GM23248 (cell line): Measurements from ENCODE around the gene ATP5PB. TPM values are rescaled to one million over a fixed set of nuclear protein-coding genes. Genes with fewer than 3 reads are reported as not detected.

Experiments
- DNase-seq: peaks from one replicate; pipeline ENCODE4 v3.0.0-alpha.2; 2015
- H2AFZ ChIP-seq: fragments of 200-600 bp; sonication (generic); 2 replicates; pipeline ENCODE4 v1.6.1; 2016; ENCODE audit warnings: antibody characterized with exemption
- H3F3A ChIP-seq: fragments of 200-600 bp; sonication (generic); 2 replicates; pipeline ENCODE4 v1.6.1; 2016; ENCODE audit warnings: mild to moderate bottlenecking, antibody characterized with exemption, mixed run types; ENCODE audit not compliant: insufficient read depth
- H3K27ac ChIP-seq: fragments of 200-600 bp; sonication (generic); 2 replicates; pipeline ENCODE4 v1.5.1; 2016; ENCODE audit warnings: mild to moderate bottlenecking
- H3K27me3 ChIP-seq: fragments of 200-600 bp; sonication (generic); replicated peaks from 2 replicates; pipeline ENCODE4 v1.6.1; 2016; ENCODE audit warnings: mild to moderate bottlenecking; ENCODE audit not compliant: insufficient read depth
- H3K36me3 ChIP-seq: fragments of 200-600 bp; sonication (generic); 2 replicates; pipeline ENCODE4 v1.6.1; 2016; ENCODE audit warnings: low read depth, mild to moderate bottlenecking
- H3K4me1 ChIP-seq: fragments of 200-600 bp; sonication (generic); 2 replicates; pipeline ENCODE4 v1.6.1; 2016; ENCODE audit warnings: mild to moderate bottlenecking; ENCODE audit not compliant: insufficient read depth
- H3K4me2 ChIP-seq: fragments of 200-600 bp; sonication (generic); one replicate; pipeline ENCODE4 v1.6.1; 2016; ENCODE audit warnings: mild to moderate bottlenecking; ENCODE audit not compliant: unreplicated experiment
- H3K4me3 ChIP-seq: fragments of 200-600 bp; sonication (generic); 2 replicates; pipeline ENCODE4 v1.5.1; 2016; ENCODE audit warnings: mild to moderate bottlenecking
- H3K79me2 ChIP-seq: fragments of 200-600 bp; sonication (generic); 2 replicates; pipeline ENCODE4 v1.6.1; 2016; ENCODE audit warnings: mild to moderate bottlenecking; ENCODE audit not compliant: insufficient read depth
- H3K9ac ChIP-seq: fragments of 200-600 bp; sonication (generic); 2 replicates; pipeline ENCODE4 v1.6.1; 2016; ENCODE audit warnings: mild to moderate bottlenecking
- H3K9me2 ChIP-seq: fragments of 200-600 bp; sonication (generic); 2 replicates; pipeline ENCODE4 v1.6.1; 2016; ENCODE audit warnings: mixed run types, mild to moderate bottlenecking, moderate library complexity; ENCODE audit not compliant: insufficient read depth
- H3K9me3 ChIP-seq: fragments of 200-600 bp; sonication (generic); one replicate; pipeline ENCODE4 v1.6.1; 2017; ENCODE audit warnings: low read depth
- H4K20me1 ChIP-seq: fragments of 200-600 bp; sonication (generic); 2 replicates; pipeline ENCODE4 v1.6.0; 2016; ENCODE audit not compliant: insufficient read depth
- EZH2 ChIP-seq: fragments of 200-600 bp; sonication (generic); IDR thresholded peaks from 2 replicates; pipeline ENCODE4 v1.6.1; 2018; ENCODE audit warnings: antibody characterized with exemption, mild to moderate bottlenecking; ENCODE audit not compliant: insufficient read depth, poor library complexity, severe bottlenecking
- EZH2phosphoT487 ChIP-seq: fragments of 200-600 bp; sonication (generic); IDR thresholded peaks from 2 replicates; pipeline ENCODE4 v1.6.1; 2018; ENCODE audit warnings: antibody characterized with exemption, moderate library complexity, mild to moderate bottlenecking, low read depth; ENCODE audit not compliant: insufficient read depth
- WGBS, 2 experiments: methylation state at CpG; one replicate each; pipeline ENCODE4 v1.1.6; 2015 to 2017; ENCODE audit warnings: low lambda C conversion rate in 2 of 2, low coverage in 1 of 2; ENCODE audit errors: missing lambda C conversion rate in 2 of 2; 5-methylcytosine and 5-hydroxymethylcytosine counted together
- in situ Hi-C: fragments of 300-500 bp; cut with MboI; formaldehyde crosslinking; loops from 2 replicates; pipeline ENCODE4 v1.15.0; 2020
- polyA plus RNA-seq: library from polyadenylated mRNA; unstranded; fragments of >200 nt; fragmentation: Nextera tagmentation; extraction: Ambion mirVana; gene quantifications from 2 replicates; pipeline ENCODE4 v1.2.1, GENCODE V29; 2016
- total RNA-seq: library from RNA; depleted of rRNA; stranded (reverse); fragments of >200 nt; shearing (Covaris generic); gene quantifications from 2 replicates; pipeline ENCODE4 v1.2.3, GENCODE V29; 2014

Gene ATP5PB
- total and polyA plus RNA-seq, 2 experiments from 2014 or later, result 226 to 304 TPM

GRCh38 chr1:111454859-111455641, 5.8 kb downstream of the ATP5PB start:
- H3K79me2 ChIP-seq, result peaks cover 60% of the 10 kb centered on the region
- H3K4me1 ChIP-seq, result peaks cover 13% of the 10 kb centered on the region
- no peaks in the 10 kb centered on the region for H3F3A ChIP-seq
- no peaks in the 10 kb centered on the region for H3K9me2 ChIP-seq
- peak; percentile 38 for DNase-seq
- WGBS, 2 experiments, result 83 to 88% methylated on average over 5 of the region's 5 CpGs
- TF ChIP-seq EZH2phosphoT487, result no peak
- TF ChIP-seq EZH2, result no peak
- H4K20me1 ChIP-seq, result no peaks in the 10 kb centered on the region
- no peaks in the 10 kb centered on the region for H3K27me3 ChIP-seq
- no peak overlapping the region for H3K9ac ChIP-seq
- in situ Hi-C loops, result no loop called here
- no peak overlapping the region for H3K27ac ChIP-seq
- H2AFZ ChIP-seq, result no peak overlapping the region
- H3K4me3 ChIP-seq, result no peak overlapping the region
- H3K9me3 ChIP-seq, result no peaks in the 10 kb centered on the region
- peaks cover 59% of the 10 kb centered on the region for H3K36me3 ChIP-seq
- H3K4me2 ChIP-seq, result no peak overlapping the region

DNA sequence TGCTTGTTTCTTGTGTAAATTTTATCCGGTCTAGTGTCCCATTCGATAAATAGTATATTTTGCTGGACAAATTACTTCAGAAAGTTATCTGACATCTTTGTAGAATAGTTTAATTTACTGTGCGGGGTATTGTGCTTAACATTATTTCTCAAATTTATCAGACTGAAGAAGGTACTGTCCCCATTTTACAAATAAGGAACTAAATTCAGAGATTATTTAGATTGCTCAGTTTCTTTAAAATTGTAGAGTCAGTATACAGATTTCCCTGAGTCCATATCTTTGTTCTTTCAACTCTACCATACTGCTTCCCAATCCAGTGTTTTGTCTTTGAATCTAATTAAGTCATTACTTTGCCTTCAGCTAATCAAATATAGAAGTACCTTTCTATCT, 6.4 kb downstream of the ATP5PB start:
- no peak for TF ChIP-seq EZH2
- peaks cover 8% of the 10 kb centered on the region for H3K4me1 ChIP-seq
- in situ Hi-C loops, result no loop called here

DNA sequence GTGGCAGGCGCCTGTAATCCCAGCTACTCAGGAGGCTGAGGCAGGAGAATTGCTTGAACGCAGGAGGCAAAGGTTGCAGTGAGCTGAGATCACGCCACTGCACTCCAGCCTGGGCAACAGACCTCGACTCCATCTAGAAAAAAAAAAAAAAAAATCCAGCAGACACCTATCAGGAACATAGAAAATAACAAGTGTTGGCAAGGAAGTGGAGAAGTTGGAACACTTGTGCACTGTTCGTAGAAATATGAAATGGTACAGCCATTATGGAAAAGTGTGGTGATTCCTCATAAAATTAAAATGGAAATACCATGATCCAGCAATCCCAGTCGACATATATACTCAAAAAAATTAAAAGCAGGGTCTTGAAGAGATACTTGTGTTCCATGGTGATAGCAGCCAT, 12.5 kb downstream of the ATP5PB start:
- no peak overlapping the region for H3K4me3 ChIP-seq
- H3K36me3 ChIP-seq, result peaks cover 52% of the 10 kb centered on the region
- H2AFZ ChIP-seq, result no peak overlapping the region
- no peaks in the 10 kb centered on the region for H3K9me3 ChIP-seq
- WGBS, 2 experiments, result 90 to 93% methylated on average over 6 of the region's 6 CpGs
- no peak overlapping the region for H3K9ac ChIP-seq
- no peaks in the 10 kb centered on the region for H4K20me1 ChIP-seq
- no peak for TF ChIP-seq EZH2
- TF ChIP-seq EZH2phosphoT487, result no peak
- H3K4me2 ChIP-seq, result no peak overlapping the region
- in situ Hi-C loops, result no loop called here
- no peaks in the 10 kb centered on the region for H3K27me3 ChIP-seq
- H3K27ac ChIP-seq, result no peak overlapping the region
- no peak for DNase-seq
- H3K9me2 ChIP-seq, result no peaks in the 10 kb centered on the region
- no peaks in the 10 kb centered on the region for H3K4me1 ChIP-seq
- 0 out of 2 replicates have a peak, but pooled peaks cover 5% of the 10 kb centered on the region for H3F3A ChIP-seq
- no peaks in the 10 kb centered on the region for H3K79me2 ChIP-seq

More for the DNA sequence above, 6.4 kb downstream of the ATP5PB start:
- H3K36me3 ChIP-seq, result peaks cover 64% of the 10 kb centered on the region
- H4K20me1 ChIP-seq, result no peaks in the 10 kb centered on the region
- H3K4me3 ChIP-seq, result no peak overlapping the region
- no peak for DNase-seq
- peaks cover 54% of the 10 kb centered on the region for H3K79me2 ChIP-seq
- WGBS, 2 experiments, result 97 to 98% methylated on average over 3 of the region's 3 CpGs
- 0 out of 2 replicates have a peak, but pooled peaks cover 3% of the 10 kb centered on the region for H3F3A ChIP-seq
- H3K9me2 ChIP-seq, result no peaks in the 10 kb centered on the region
- H2AFZ ChIP-seq, result no peak overlapping the region
- H3K27me3 ChIP-seq, result no peaks in the 10 kb centered on the region
- no peaks in the 10 kb centered on the region for H3K9me3 ChIP-seq
- H3K9ac ChIP-seq, result no peak overlapping the region
- H3K27ac ChIP-seq, result no peak overlapping the region
- H3K4me2 ChIP-seq, result no peak overlapping the region

DNA sequence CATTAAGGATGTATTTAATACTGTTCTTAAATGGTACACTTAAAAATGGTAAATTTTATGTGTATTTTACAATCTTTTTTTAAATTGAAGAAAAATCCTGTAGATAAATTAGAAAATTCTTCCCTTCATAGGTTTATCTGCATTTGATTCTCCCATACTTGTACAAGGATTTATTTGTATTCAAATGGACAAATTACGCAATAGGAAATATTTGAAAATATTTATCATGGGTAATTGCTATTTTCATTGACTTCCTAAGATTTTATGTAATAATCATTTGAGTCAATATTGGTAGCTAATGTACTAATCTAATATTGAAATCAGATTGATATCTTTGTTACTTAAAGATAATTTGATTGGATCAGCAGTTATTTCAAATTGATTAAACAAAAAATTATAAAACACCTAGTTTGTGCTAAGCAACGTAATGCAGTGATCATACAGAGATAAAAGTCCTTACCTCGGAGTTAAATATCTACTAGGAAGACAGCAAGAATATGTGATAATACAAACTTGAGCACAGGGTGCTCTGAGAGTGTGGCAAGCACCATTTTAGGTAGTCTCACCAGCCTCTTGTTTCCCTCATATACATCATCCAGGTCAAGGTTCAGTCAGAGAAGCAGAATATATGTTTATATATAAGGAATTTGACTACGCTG, 13.2 kb downstream of the ATP5PB start:
- no peak for TF ChIP-seq EZH2
- no peak for TF ChIP-seq EZH2phosphoT487
- no peaks in the 10 kb centered on the region for H3K9me2 ChIP-seq
- H3K27ac ChIP-seq, result no peak overlapping the region
- no peaks in the 10 kb centered on the region for H3K9me3 ChIP-seq
- 96 to 100% methylated on average over 4 of the region's 4 CpGs for WGBS, 2 experiments
- no peaks in the 10 kb centered on the region for H3K79me2 ChIP-seq
- H4K20me1 ChIP-seq, result no peaks in the 10 kb centered on the region
- H3F3A ChIP-seq, result 0 out of 2 replicates have a peak, but pooled peaks cover 5% of the 10 kb centered on the region
- no peak overlapping the region for H3K4me3 ChIP-seq
- H2AFZ ChIP-seq, result no peak overlapping the region
- no peaks in the 10 kb centered on the region for H3K27me3 ChIP-seq
- peaks cover 45% of the 10 kb centered on the region for H3K36me3 ChIP-seq
- H3K4me1 ChIP-seq, result no peaks in the 10 kb centered on the region
- H3K9ac ChIP-seq, result no peak overlapping the region
- no peak for DNase-seq
- in situ Hi-C loops, result no loop called here
- H3K4me2 ChIP-seq, result no peak overlapping the region
